NB4 (cell line): ENCODE results near the gene USH2A.
"Not testable (repeated sequence)": the region's sequence is repeated elsewhere in the genome, so short reads cannot be mapped to it uniquely, and the experiment has no call there.

ENCODE experiments used
- POLR2A ChIP-seq: IDR thresholded peaks from 2 replicates; pipeline ENCODE4 v1.6.1; 2011; ENCODE audit warnings: mild to moderate bottlenecking; ENCODE audit not compliant: insufficient read length; ENCODE audit errors: extremely low read depth
- TF ChIP-seq, protein P1 (sequence below): IDR thresholded peaks from one replicate; pipeline ENCODE4 v1.5.1; 2012; ENCODE audit warnings: low read depth, low read length

DNA sequence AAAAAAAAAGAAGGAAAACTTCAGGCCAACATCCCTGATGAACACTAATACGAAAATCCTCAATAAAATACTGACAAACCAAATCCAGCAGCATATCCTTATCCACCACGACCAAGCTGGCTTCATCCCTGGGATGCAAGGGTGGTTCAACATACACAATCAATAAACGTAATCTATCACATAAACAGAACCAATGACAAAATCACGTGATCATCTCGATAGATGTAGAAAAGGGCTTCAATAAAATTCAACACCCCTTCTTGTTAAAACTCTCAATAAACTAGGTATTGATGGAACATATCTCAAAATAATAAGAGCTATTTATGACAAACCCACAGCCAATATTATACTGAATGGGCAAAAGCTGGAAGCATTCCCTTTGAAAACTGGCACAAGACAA is 82.7 kb downstream of the USH2A start:
- TF ChIP-seq, protein P1, sequence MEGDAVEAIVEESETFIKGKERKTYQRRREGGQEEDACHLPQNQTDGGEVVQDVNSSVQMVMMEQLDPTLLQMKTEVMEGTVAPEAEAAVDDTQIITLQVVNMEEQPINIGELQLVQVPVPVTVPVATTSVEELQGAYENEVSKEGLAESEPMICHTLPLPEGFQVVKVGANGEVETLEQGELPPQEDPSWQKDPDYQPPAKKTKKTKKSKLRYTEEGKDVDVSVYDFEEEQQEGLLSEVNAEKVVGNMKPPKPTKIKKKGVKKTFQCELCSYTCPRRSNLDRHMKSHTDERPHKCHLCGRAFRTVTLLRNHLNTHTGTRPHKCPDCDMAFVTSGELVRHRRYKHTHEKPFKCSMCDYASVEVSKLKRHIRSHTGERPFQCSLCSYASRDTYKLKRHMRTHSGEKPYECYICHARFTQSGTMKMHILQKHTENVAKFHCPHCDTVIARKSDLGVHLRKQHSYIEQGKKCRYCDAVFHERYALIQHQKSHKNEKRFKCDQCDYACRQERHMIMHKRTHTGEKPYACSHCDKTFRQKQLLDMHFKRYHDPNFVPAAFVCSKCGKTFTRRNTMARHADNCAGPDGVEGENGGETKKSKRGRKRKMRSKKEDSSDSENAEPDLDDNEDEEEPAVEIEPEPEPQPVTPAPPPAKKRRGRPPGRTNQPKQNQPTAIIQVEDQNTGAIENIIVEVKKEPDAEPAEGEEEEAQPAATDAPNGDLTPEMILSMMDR = not testable (repeated sequence)
- TF ChIP-seq POLR2A = not testable (repeated sequence)
